Astrocyte (in vitro differentiated cells and primary cell): Measurements from ENCODE around the gene ELN.

Experiments
- CTCF ChIP-seq: IDR thresholded peaks from 2 replicates; pipeline ENCODE4 v1.5.1; 2011; ENCODE audit warnings: low read depth, mild to moderate bottlenecking, inconsistent platforms, low read length, moderate library complexity; ENCODE audit not compliant: insufficient read depth
- EZH2 ChIP-seq: IDR thresholded peaks from 2 replicates; pipeline ENCODE4 v1.6.1; 2012; ENCODE audit warnings: mild to moderate bottlenecking, low read length, inconsistent platforms; ENCODE audit not compliant: insufficient read depth

GRCh38 chr7:74066626-74067025, 38.7 kb downstream of the ELN start:
- no peak for TF ChIP-seq EZH2
- TF ChIP-seq CTCF = no peak
